PC-3 (cell line): Measurements from ENCODE around the gene DIS3L2.

ENCODE experiments used
- CTCF ChIP-seq: fragments of 300-600 bp; sonication (generic); conservative IDR thresholded peaks from 2 replicates; pipeline ENCODE4 v1.5.1; 2017; ENCODE audit warnings: antibody characterized with exemption, low read depth, mild to moderate bottlenecking, low read length
- EZH2 ChIP-seq: fragments of 300-600 bp; sonication (generic); IDR thresholded peaks from one replicate; pipeline ENCODE4 v1.6.1; 2017; ENCODE audit warnings: antibody characterized with exemption, mild to moderate bottlenecking, low read length; ENCODE audit not compliant: unreplicated experiment

GRCh38 chr2:231951452-231952035, 10.0 kb upstream of the DIS3L2 start:
- TF ChIP-seq CTCF (no peak), EZH2 (no peak)
